Colonic mucosa (tissue), 4 donors: ENCODE data around the gene CHSY1. TPM values are rescaled to one million over a fixed set of nuclear protein-coding genes. Genes with fewer than 3 reads are reported as not detected.

Experiments
- DNase-seq: peaks from one replicate; pipeline ENCODE4 v3.0.0-alpha.2; 2020
- H3K27ac ChIP-seq: fragments of 200-600 bp; one replicate; pipeline ENCODE4 v1.8.0; 2021
- H3K27me3 ChIP-seq: fragments of 200-600 bp; one replicate; pipeline ENCODE4 v1.8.0; 2021
- H3K36me3 ChIP-seq: fragments of 200-600 bp; one replicate; pipeline ENCODE4 v1.8.0; 2021
- H3K4me1 ChIP-seq: fragments of 200-600 bp; one replicate; pipeline ENCODE4 v1.8.0; 2021; ENCODE audit warnings: mild to moderate bottlenecking
- H3K4me3 ChIP-seq: fragments of 200-600 bp; one replicate; pipeline ENCODE4 v1.8.0; 2021
- H3K9ac ChIP-seq, 2 donors: one replicate each; pipeline ENCODE4 v1.7.0; 2013; ENCODE audit warnings: control low read depth in 2 of 2, low read depth in 2 of 2, low read length in 2 of 2
- H3K9me3 ChIP-seq: fragments of 200-600 bp; one replicate; pipeline ENCODE4 v1.8.0; 2021
- intact Hi-C: fragments of 100-400 bp; cut with DNase I; formaldehyde crosslinking; loops from one replicate; pipeline ENCODE4 v1.14.1; 2022
- total RNA-seq, 2 donors: library from RNA; stranded (reverse); fragmentation: NEBNext Ultra II Directional in 1 of 2; extraction: Animal tissue kit (Norgen Biotek cat#: 25700) in 1 of 2; gene quantifications; one replicate each; pipeline ENCODE4 v1.2.1, GENCODE V29; 2021
- TF ChIP-seq, protein P1 (sequence below): fragments of 200-600 bp; IDR thresholded peaks from one replicate; pipeline ENCODE4 v1.8.0; 2022; ENCODE audit warnings: antibody characterized with exemption, mild to moderate bottlenecking
- donor health status: healthy.
- donor health status: DM: no; HTN: no; CAD: no.
- donor health status: DM: no; HTN: no; CAD: no.

The CHSY1 gene
- total RNA-seq, 2 donors from 2014 or later: 12.3 to 13.7 TPM

GRCh38 chr15:101198031-101198575 lies 53.7 kb downstream of the CHSY1 start:
- H3K9ac ChIP-seq: no peak overlapping the region
- DNase-seq: no peak
- TF ChIP-seq, protein P1, sequence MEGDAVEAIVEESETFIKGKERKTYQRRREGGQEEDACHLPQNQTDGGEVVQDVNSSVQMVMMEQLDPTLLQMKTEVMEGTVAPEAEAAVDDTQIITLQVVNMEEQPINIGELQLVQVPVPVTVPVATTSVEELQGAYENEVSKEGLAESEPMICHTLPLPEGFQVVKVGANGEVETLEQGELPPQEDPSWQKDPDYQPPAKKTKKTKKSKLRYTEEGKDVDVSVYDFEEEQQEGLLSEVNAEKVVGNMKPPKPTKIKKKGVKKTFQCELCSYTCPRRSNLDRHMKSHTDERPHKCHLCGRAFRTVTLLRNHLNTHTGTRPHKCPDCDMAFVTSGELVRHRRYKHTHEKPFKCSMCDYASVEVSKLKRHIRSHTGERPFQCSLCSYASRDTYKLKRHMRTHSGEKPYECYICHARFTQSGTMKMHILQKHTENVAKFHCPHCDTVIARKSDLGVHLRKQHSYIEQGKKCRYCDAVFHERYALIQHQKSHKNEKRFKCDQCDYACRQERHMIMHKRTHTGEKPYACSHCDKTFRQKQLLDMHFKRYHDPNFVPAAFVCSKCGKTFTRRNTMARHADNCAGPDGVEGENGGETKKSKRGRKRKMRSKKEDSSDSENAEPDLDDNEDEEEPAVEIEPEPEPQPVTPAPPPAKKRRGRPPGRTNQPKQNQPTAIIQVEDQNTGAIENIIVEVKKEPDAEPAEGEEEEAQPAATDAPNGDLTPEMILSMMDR: no peak
- intact Hi-C loops: no loop called here
- H3K4me3 ChIP-seq: no peak overlapping the region
- H3K4me1 ChIP-seq: no peaks in the 10 kb centered on the region
- H3K9me3 ChIP-seq: no peaks in the 10 kb centered on the region
- no peaks in the 10 kb centered on the region for H3K27me3 ChIP-seq
- H3K27ac ChIP-seq: no peak overlapping the region
- no peaks in the 10 kb centered on the region for H3K36me3 ChIP-seq

DNA sequence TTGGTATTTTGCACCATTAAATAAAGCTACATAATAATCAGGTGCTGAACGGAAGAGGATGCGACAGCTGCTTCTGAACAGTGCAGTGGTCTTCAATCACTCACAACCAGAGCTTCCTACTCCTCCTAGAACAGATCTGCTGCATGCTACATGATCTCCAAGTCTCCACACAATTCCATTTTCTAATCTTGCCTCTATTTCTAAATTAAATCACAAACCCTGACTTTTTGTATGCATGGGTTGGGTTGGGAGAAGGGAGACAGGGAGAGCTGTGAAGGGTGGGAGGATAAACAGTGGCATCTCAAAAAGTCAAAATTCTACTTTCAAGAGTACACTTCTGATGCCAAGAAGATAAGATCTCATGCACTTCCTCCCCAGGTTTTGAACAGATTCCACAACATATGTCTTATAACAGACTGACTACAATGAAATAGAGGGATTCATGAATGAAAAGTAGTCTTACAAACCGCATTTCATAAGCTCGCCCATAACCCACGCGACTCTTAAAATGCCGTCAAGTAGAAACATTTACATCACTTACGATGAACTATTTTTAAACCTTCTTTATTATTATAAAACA lies 57.2 kb downstream of the CHSY1 start:
- no peaks in the 10 kb centered on the region for H3K4me1 ChIP-seq
- no peak overlapping the region for H3K27ac ChIP-seq
- no peak for DNase-seq
- no peaks in the 10 kb centered on the region for H3K9me3 ChIP-seq
- H3K36me3 ChIP-seq: no peaks in the 10 kb centered on the region
- H3K4me3 ChIP-seq: no peak overlapping the region
- intact Hi-C loops: no loop called here
- H3K27me3 ChIP-seq: no peaks in the 10 kb centered on the region
- H3K9ac ChIP-seq: no peak overlapping the region
- TF ChIP-seq, protein P1: no peak

GRCh38 chr15:101193806-101194545 lies 57.9 kb downstream of the CHSY1 start:
- TF ChIP-seq, protein P1: no peak
- Histone ChIP-seq H3K4me1 (no peaks in the 10 kb centered on the region), H3K4me3 (no peak overlapping the region), H3K9me3 (no peaks in the 10 kb centered on the region), H3K27me3 (no peaks in the 10 kb centered on the region), H3K9ac (peak overlapping the region in 1 of 2 donors; percentile 49), H3K36me3 (no peaks in the 10 kb centered on the region), H3K27ac (no peak overlapping the region)
- no peak for DNase-seq
- intact Hi-C loops: no loop called here

DNA sequence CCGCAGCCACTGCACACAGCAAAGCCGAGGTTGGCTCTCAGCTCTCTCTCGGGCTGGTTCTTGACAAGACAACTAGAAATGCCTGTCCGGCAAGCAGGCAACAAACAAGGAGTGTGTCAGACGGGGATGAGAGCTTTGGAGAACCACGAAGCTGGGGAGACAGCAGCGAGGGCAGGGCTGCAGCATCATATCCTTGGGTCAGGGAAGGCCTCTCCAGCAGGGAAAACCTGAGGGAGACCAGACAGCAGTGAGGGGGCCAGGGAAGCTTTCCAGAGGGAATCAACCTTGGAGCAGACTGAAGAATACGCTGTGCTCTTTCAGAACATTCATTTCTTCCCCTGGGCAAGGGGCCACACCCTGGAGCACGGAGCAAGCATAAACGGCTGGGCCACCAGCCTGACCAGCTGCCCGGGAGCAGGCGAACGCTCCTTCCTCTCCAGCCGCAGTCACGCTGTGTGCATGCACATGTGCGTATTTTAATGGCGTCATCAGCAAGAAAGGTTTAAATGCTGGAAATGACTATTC lies 58.7 kb downstream of the CHSY1 start:
- no peak for DNase-seq
- TF ChIP-seq, protein P1: no peak
- Histone ChIP-seq H3K4me1 (no peaks in the 10 kb centered on the region), H3K9me3 (no peaks in the 10 kb centered on the region), H3K27me3 (no peaks in the 10 kb centered on the region), H3K4me3 (no peak overlapping the region), H3K27ac (no peak overlapping the region), H3K36me3 (no peaks in the 10 kb centered on the region), H3K9ac (peak overlapping the region in 1 of 2 donors; percentile 49)
- intact Hi-C loops: no loop called here

DNA sequence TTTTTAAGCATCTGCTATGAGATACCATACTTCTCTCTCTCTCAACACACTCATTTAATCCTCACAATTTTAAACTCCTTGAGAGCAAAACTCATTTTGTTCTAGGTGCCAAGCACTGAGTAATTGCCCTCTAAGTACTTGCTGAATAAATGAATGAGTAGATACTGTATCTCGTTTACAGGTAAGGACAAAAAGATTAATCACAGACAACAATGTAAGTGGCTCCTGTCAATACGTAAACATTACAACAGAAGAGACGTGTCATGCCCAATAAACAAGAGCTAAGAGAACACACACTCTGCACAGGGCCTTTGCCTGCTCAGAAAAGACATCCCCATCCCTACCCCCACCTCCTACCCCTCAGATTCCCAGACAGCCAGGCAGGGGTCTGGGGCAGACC lies 59.8 kb downstream of the CHSY1 start:
- Histone ChIP-seq H3K9ac (no peak overlapping the region), H3K27me3 (no peaks in the 10 kb centered on the region), H3K4me1 (no peaks in the 10 kb centered on the region), H3K4me3 (no peak overlapping the region), H3K27ac (no peak overlapping the region), H3K9me3 (no peaks in the 10 kb centered on the region), H3K36me3 (no peaks in the 10 kb centered on the region)
- no peak for DNase-seq
- TF ChIP-seq, protein P1: no peak
- intact Hi-C loops: no loop called here
